Skin epidermis (tissue), 12 donors: ENCODE data around the gene KCNJ10.

ENCODE experiments used
- H3K27ac ChIP-seq, 21 experiments: fragments of 200-600 bp; sonication (generic) in 11 of 21; one replicate each; pipeline ENCODE4 v1.5.0; 2020; ENCODE audit warnings: mild to moderate bottlenecking in 3 of 21, inconsistent platforms in 2 of 21, moderate library complexity in 2 of 21
- H3K4me3 ChIP-seq, 7 experiments: fragments of 200-600 bp; sonication (generic) in 2 of 7; one replicate each; pipeline ENCODE4 v1.5.0; 2020; ENCODE audit warnings: inconsistent platforms in 2 of 7, mild to moderate bottlenecking in 2 of 7, moderate library complexity in 1 of 7

Gene KCNJ10

GRCh38 chr1:160101037-160101716, 31.2 kb upstream of the KCNJ10 start:
- Histone ChIP-seq H3K4me3 (no peak overlapping the region), H3K27ac (peak overlapping the region in 16 of 21 experiments; percentile 17 to 83 (median 47))

GRCh38 chr1:160099716-160100375, 29.9 kb upstream of the KCNJ10 start:
- H3K27ac ChIP-seq = peak overlapping the region in 14 of 21 experiments; percentile 54 to 94 (median 84)
- H3K4me3 ChIP-seq = no peak overlapping the region

- peak overlapping the region; percentile 26 to 78 (median 67) for H3K4me3 ChIP-seq
- peak overlapping the region in 20 of 21 experiments; percentile 39 to 94 (median 85) for H3K27ac ChIP-seq
Observed at GRCh38 chr1:160098852-160099561, 29.0 kb upstream of the KCNJ10 start.

- H3K27ac ChIP-seq = peak within 1 kb of the TSS; percentile 63 to 94 (median 85)
- H3K4me3 ChIP-seq = peak within 1 kb of the TSS; percentile 53 to 81 (median 73)
Observed at GRCh38 chr1:160097911-160098851, 28.2 kb upstream of the KCNJ10 start, which contains the start of gene IGSF8. IGSF8 (minus strand) TSS chr1:160098619; CDS start chr1:160098472, 147 bp downstream.

GRCh38 chr1:160097151-160097910, 27.4 kb upstream of the KCNJ10 start:
- Histone ChIP-seq H3K27ac (peak overlapping the region in 19 of 21 experiments; percentile 33 to 94 (median 85)), H3K4me3 (peak overlapping the region; percentile 53 to 81 (median 73))

GRCh38 chr1:160096274-160097116, 26.5 kb upstream of the KCNJ10 start:
- Histone ChIP-seq H3K4me3 (peak overlapping the region in 3 of 7 experiments; percentile 60 to 74 (median 73)), H3K27ac (peak overlapping the region in 16 of 21 experiments; percentile 28 to 94 (median 84))

GRCh38 chr1:160095382-160096105, 25.6 kb upstream of the KCNJ10 start:
- Histone ChIP-seq H3K4me3 (no peak overlapping the region), H3K27ac (peak overlapping the region in 8 of 21 experiments; percentile 11 to 92 (median 84))

- Histone ChIP-seq H3K27ac (peak overlapping the region in 1 of 21 experiments; percentile 0), H3K4me3 (no peak overlapping the region)
Observed at GRCh38 chr1:160094806-160095205, 24.8 kb upstream of the KCNJ10 start.

- peak overlapping the region in 1 of 21 experiments; percentile 0 for H3K27ac ChIP-seq
- H3K4me3 ChIP-seq = no peak overlapping the region
Observed at GRCh38 chr1:160094291-160094625, 24.3 kb upstream of the KCNJ10 start.

GRCh38 chr1:160093624-160094290, 23.8 kb upstream of the KCNJ10 start:
- no peak overlapping the region for H3K4me3 ChIP-seq
- H3K27ac ChIP-seq = peak overlapping the region in 1 of 21 experiments; percentile 0

GRCh38 chr1:160093069-160093395, 23.1 kb upstream of the KCNJ10 start:
- H3K27ac ChIP-seq = no peak overlapping the region
- H3K4me3 ChIP-seq = no peak overlapping the region

- Histone ChIP-seq H3K4me3 (no peak overlapping the region), H3K27ac (no peak overlapping the region)
Observed at GRCh38 chr1:160092366-160093068, 22.6 kb upstream of the KCNJ10 start.

- Histone ChIP-seq H3K27ac (no peak overlapping the region), H3K4me3 (no peak overlapping the region)
Observed at GRCh38 chr1:160091666-160092223, 21.8 kb upstream of the KCNJ10 start.

- Histone ChIP-seq H3K27ac (no peak overlapping the region), H3K4me3 (no peak overlapping the region)
Observed at GRCh38 chr1:160090760-160091159, 20.8 kb upstream of the KCNJ10 start.

- no peak overlapping the region for H3K4me3 ChIP-seq
- H3K27ac ChIP-seq = no peak overlapping the region
Observed at GRCh38 chr1:160089883-160090282, 19.9 kb upstream of the KCNJ10 start.
